HFF-Myc (cell line): ENCODE measurements around the gene GALR2.

Experiments used
- DNase-seq: peaks from one replicate; pipeline ENCODE4 v3.0.0-alpha.2; 2011; ENCODE audit warnings: low read depth; ENCODE audit errors: extremely low read depth
- H3K4me3 ChIP-seq: replicated peaks from 2 replicates; pipeline ENCODE4 v1.5.1; 2011; ENCODE audit warnings: low read depth, mild to moderate bottlenecking, control low read depth, low read length
- CTCF ChIP-seq: IDR thresholded peaks from 2 replicates; pipeline ENCODE4 v1.5.1; 2012; ENCODE audit warnings: mild to moderate bottlenecking, low read depth, low read length, control low read depth; ENCODE audit errors: missing control alignments

The GALR2 gene

GRCh38 chr17:76086384-76086783, 11.8 kb downstream of the GALR2 start:
- no peak for TF ChIP-seq CTCF
- DNase-seq, result no peak
- H3K4me3 ChIP-seq, result no peak overlapping the region

- DNase-seq, result no peak
- no peak for TF ChIP-seq CTCF
- no peak overlapping the region for H3K4me3 ChIP-seq
Measured at GRCh38 chr17:76087531-76087930, 12.9 kb downstream of the GALR2 start.

GRCh38 chr17:76088041-76088867, 13.7 kb downstream of the GALR2 start:
- no peak for TF ChIP-seq CTCF
- no peak for DNase-seq
- no peak overlapping the region for H3K4me3 ChIP-seq

GRCh38 chr17:76088868-76089576, 14.4 kb downstream of the GALR2 start:
- TF ChIP-seq CTCF, result no peak
- no peak overlapping the region for H3K4me3 ChIP-seq
- DNase-seq, result no peak

GRCh38 chr17:76089680-76090516, 15.3 kb downstream of the GALR2 start:
- no peak for DNase-seq
- H3K4me3 ChIP-seq, result no peak overlapping the region
- TF ChIP-seq CTCF, result no peak

- no peak overlapping the region for H3K4me3 ChIP-seq
- no peak for TF ChIP-seq CTCF
- no peak for DNase-seq
Measured at GRCh38 chr17:76090517-76091129, 16.0 kb downstream of the GALR2 start.
